K562 (cell line): Measurements from ENCODE around the gene RAB3GAP1. TPM values are rescaled to one million over a fixed set of nuclear protein-coding genes. Genes with fewer than 3 reads are reported as not detected.

ENCODE experiments used
- ATAC-seq: fragments of 200-7000 bp; cut with Tn5 transposase; 3 replicates; pipeline ENCODE4 v1.9.1; 2020; ENCODE audit warnings: moderate library complexity
- BruUV-seq: library from RNA; stranded (reverse); fragments of 400-500 nt; replicated peaks from 2 replicates; lab custom pipeline; 2021; lab: Mats Ljungman, UMichigan
- CTCF ChIA-PET: fragments of 300-600 bp; formaldehyde crosslinking; extraction: SDS; loops from one replicate; lab custom pipeline; 2021; ENCODE audit warnings: low intra/inter-chr PET ratio; lab: Yijun Ruan, JAX
- POLR2A ChIA-PET: fragments of 300-600, 350-650 bp; sonication (Branson Sonifier 250); formaldehyde crosslinking; extraction: SDS; loops from one replicate; lab custom pipeline; 2021; ENCODE audit warnings: antibody characterized with exemption, inconsistent platforms; lab: Yijun Ruan, JAX
- DNase-seq, 4 experiments: peaks; one replicate each; pipeline versions ENCODE4 v3.0.0 to v3.0.0-alpha.2; 2011 to 2018; ENCODE audit warnings: low spot score in 3 of 4, mixed read lengths in 3 of 4; ENCODE audit errors: extremely low read depth in 1 of 4
- FAIRE-seq: peaks from 2 replicates; lab custom pipeline; 2011; peaks lifted over from hg19 to GRCh38; lab: Jason Lieb, UNC
- H2AFZ ChIP-seq: 2 replicates; pipeline ENCODE4 v1.6.0; 2011; ENCODE audit warnings: low read depth, low read length, control low read depth, inconsistent platforms
- H3K27ac ChIP-seq: fragments of 200-600 bp; 3 replicates; pipeline ENCODE4 v1.8.0; 2011; ENCODE audit warnings: low read depth, mild to moderate bottlenecking, control low read depth, inconsistent platforms, low read length, moderate library complexity, mixed read lengths; ENCODE audit errors: extremely low read depth
- H3K27me3 ChIP-seq, 2 experiments: fragments of 300-600 bp in 1 of 2; 2 replicates in 1 of 2; 3 replicates in 1 of 2; pipeline versions ENCODE4 v1.6.0 to v1.8.0; 2011; ENCODE audit warnings: inconsistent platforms in 2 of 2, low read length in 2 of 2, mild to moderate bottlenecking in 1 of 2, mixed read lengths in 1 of 2, moderate library complexity in 1 of 2; ENCODE audit not compliant: control insufficient read depth in 2 of 2, insufficient read depth in 2 of 2
- H3K36me3 ChIP-seq: fragments of 300-600 bp; 3 replicates; pipeline ENCODE4 v1.8.0; 2011; ENCODE audit warnings: mild to moderate bottlenecking, low read length, inconsistent platforms; ENCODE audit not compliant: control insufficient read depth, insufficient read depth
- H3K4me1 ChIP-seq, 2 experiments: fragments of 200-600 bp in 1 of 2; replicated peaks in 1 of 2; 2 replicates in 1 of 2; 3 replicates in 1 of 2; pipeline versions ENCODE4 v1.5.1 to v1.8.0; 2011; ENCODE audit warnings: inconsistent platforms in 2 of 2, low read length in 2 of 2, mild to moderate bottlenecking in 1 of 2, mixed read lengths in 1 of 2, moderate library complexity in 1 of 2; ENCODE audit not compliant: control insufficient read depth in 2 of 2, insufficient read depth in 2 of 2
- H3K4me2 ChIP-seq: 2 replicates; pipeline ENCODE4 v1.6.1; 2011; ENCODE audit warnings: low read length, control low read depth, inconsistent platforms, mixed read lengths; ENCODE audit not compliant: insufficient read depth
- H3K4me3 ChIP-seq: fragments of 200-600 bp; sonication (generic), shearing (Covaris generic); 2 replicates; pipeline ENCODE4 v1.5.1; 2016; ENCODE audit warnings: control low read depth, inconsistent platforms
- H3K79me2 ChIP-seq: fragments of 200-600 bp; 3 replicates; pipeline ENCODE4 v1.8.0; 2011; ENCODE audit warnings: low read length, inconsistent platforms; ENCODE audit not compliant: control insufficient read depth, insufficient read depth
- H3K9ac ChIP-seq, 2 experiments: 2 replicates each; pipeline versions ENCODE4 v1.6.0 to v1.6.1; 2011; ENCODE audit warnings: low read depth in 2 of 2, low read length in 2 of 2, control low read depth in 1 of 2, inconsistent platforms in 1 of 2, mild to moderate bottlenecking in 1 of 2, mixed read lengths in 1 of 2; ENCODE audit not compliant: insufficient read depth in 1 of 2
- H3K9me1 ChIP-seq: one replicate; pipeline ENCODE4 v1.6.0; 2011; ENCODE audit warnings: inconsistent platforms, mild to moderate bottlenecking, low read length, moderate library complexity; ENCODE audit not compliant: control insufficient read depth, insufficient read depth
- H3K9me3 ChIP-seq: replicated peaks from 2 replicates; pipeline ENCODE4 v1.5.1; 2011; ENCODE audit warnings: low read depth, low read length, inconsistent platforms; ENCODE audit not compliant: control insufficient read depth, insufficient read depth
- H4K20me1 ChIP-seq: replicated peaks from 2 replicates; pipeline ENCODE4 v1.6.1; 2011; ENCODE audit warnings: low read length, inconsistent platforms, mixed read lengths; ENCODE audit not compliant: control insufficient read depth, insufficient read depth
- MTF1 ChIP-seq: fragments of 250-450 bp; sonication (Bioruptor Pico); IDR thresholded peaks from 2 replicates; pipeline ENCODE4 v1.9.0; 2021; ENCODE audit warnings: moderate library complexity, mild to moderate bottlenecking, inconsistent platforms, borderline replicate concordance
- STAG1 ChIP-seq: sonication (generic); formaldehyde crosslinking; IDR thresholded peaks from 2 replicates; pipeline ENCODE4 v1.5.0; 2020; ENCODE audit warnings: missing genetic modification reagents, borderline replicate concordance
- ZNF184 ChIP-seq: sonication (generic); formaldehyde crosslinking; IDR thresholded peaks from 2 replicates; pipeline ENCODE4 v1.5.0; 2020; ENCODE audit warnings: missing genetic modification reagents
- WGBS: fragments of 100-300 bp; shearing (Covaris generic); methylation state at CpG from one replicate; pipeline ENCODE4 v1.1.6; 2016; ENCODE audit warnings: low coverage, mixed read lengths; ENCODE audit not compliant: insufficient coverage; ENCODE audit errors: missing lambda C conversion rate; 5-methylcytosine and 5-hydroxymethylcytosine counted together
- in situ Hi-C: fragments of 300-500 bp; cut with MboI; formaldehyde crosslinking; loops from 4 replicates; pipeline ENCODE4 v1.15.0; 2018; ENCODE audit warnings: inconsistent platforms, mixed read lengths
- intact Hi-C: fragments of 100-400 bp; cut with micrococcal nuclease; formaldehyde crosslinking; loops from 2 replicates; pipeline ENCODE4 v1.14.2; 2022
- polyA plus RNA-seq, 8 experiments: library from polyadenylated mRNA; depleted of rRNA in 4 of 8; stranded (reverse) in 5 of 8; unstranded in 3 of 8; fragments of >200 nt; fragmentation: Nextera tagmentation in 2 of 8; fragmentation: Illumina TruSeq in 1 of 8; extraction: Ambion mirVana in 2 of 8; extraction: Trizol in 1 of 8; gene quantifications; 2 replicates each; pipeline versions ENCODE4 v1.2.1 to v1.2.3, GENCODE V29; 2011 to 2014; ENCODE audit warnings: inconsistent platforms in 1 of 8, missing spikeins in 1 of 8
- total RNA-seq, 7 experiments: library from RNA; depleted of rRNA in 6 of 7; stranded (reverse); fragments of >200 nt in 6 of 7; fragmentation: Illumina TruSeq in 2 of 7; extraction: Trizol in 2 of 7; gene quantifications; 2 replicates each; pipeline versions ENCODE4 v1.2.1 to v1.2.3, GENCODE V29; 2011 to 2021; ENCODE audit warnings: low replicate concordance in 1 of 7
- TF ChIP-seq, protein P1 (sequence below), 2 experiments: fragments of 450-650 bp; formaldehyde crosslinking in 1 of 2; IDR thresholded peaks; 2 replicates each; pipeline versions ENCODE4 v1.4.0 to v1.6.1; 2014 to 2020; ENCODE audit warnings: mild to moderate bottlenecking in 2 of 2, borderline replicate concordance in 1 of 2, low read depth in 1 of 2

Gene RAB3GAP1
- total and polyA plus RNA-seq, 9 of the 15 experiments (the other 6 are each of a cell fraction or from before 2014, with no cell fraction given): 15.5 to 48.6 (median 33.0) TPM

DNA sequence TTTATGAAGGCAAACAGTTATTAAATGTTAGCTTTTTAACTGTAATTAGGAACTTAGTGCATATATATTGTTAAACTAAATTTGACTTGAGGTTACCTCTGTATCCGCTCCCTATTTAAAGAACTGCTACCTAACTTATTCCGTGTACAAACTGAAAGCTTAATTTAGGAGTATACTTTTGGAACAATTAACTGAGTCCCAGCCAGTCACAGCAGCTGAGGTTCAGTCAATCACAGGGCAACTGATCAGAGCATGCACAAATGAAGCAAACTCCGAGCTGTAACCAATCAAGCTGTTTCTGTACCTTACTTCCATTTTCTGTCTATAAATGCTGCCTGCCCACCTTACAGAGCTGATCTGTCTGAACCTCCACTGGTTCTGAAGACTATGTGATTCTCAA, 61.2 kb downstream of the RAB3GAP1 start:
- in situ Hi-C loops (no loop called here), intact Hi-C loops (loop anchor here (10.0 kb wide), 1 partner anchor 99 kb away; no protein-coding TSS in a partner anchor)
- H3K9ac ChIP-seq: no peak overlapping the region
- H3K4me3 ChIP-seq: no peak overlapping the region
- CTCF ChIA-PET: no interaction called here
- no peaks in the 10 kb centered on the region for H3K9me3 ChIP-seq
- H2AFZ ChIP-seq: no peak overlapping the region
- H4K20me1 ChIP-seq: no peaks in the 10 kb centered on the region
- no peak for TF ChIP-seq ZNF184 (CRISPR knock-in tag)
- TF ChIP-seq STAG1: no peak
- H3K27ac ChIP-seq: no peak overlapping the region
- whole genome bisulfite sequencing: 98% methylated on average over 3 of the region's 3 CpGs
- H3K27me3 ChIP-seq: no peaks in the 10 kb centered on the region
- H3K79me2 ChIP-seq: no peaks in the 10 kb centered on the region
- H3K9me1 ChIP-seq: no peaks in the 10 kb centered on the region
- no TSS peak for BruUV-seq
- POLR2A ChIA-PET: interaction anchor here (0.7 kb wide), 1 partner anchor 10 kb away, joined by 6 read pairs; no protein-coding TSS in a partner anchor
- no peak for FAIRE-seq
- no peak for ATAC-seq
- peaks cover 39% of the 10 kb centered on the region for H3K36me3 ChIP-seq
- no peaks in the 10 kb centered on the region for H3K4me1 ChIP-seq
- H3K4me2 ChIP-seq: no peak overlapping the region
- no peak for DNase-seq

DNA sequence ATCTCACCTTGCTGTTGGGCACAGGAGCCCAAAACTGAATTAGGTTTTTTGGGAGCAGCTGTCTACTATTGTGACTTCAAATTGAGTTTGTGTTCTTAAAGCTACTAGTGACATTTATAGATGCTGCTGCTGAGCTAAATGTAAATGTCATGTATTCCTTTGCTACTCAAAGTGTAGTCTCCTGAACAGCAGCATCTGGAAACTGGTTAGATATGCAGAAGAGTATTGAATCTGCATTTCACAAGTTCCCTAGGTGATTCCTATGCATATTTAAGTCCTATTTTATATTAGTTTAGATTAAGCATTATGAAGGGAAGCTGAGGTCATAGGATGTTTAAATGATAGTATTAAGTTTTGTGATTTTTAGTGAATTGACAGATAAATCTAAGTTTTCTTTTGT, 67.5 kb downstream of the RAB3GAP1 start:
- FAIRE-seq: no peak
- no peak for DNase-seq
- no TSS peak for BruUV-seq
- TF ChIP-seq MTF1: no peak
- TF ChIP-seq, protein P1, sequence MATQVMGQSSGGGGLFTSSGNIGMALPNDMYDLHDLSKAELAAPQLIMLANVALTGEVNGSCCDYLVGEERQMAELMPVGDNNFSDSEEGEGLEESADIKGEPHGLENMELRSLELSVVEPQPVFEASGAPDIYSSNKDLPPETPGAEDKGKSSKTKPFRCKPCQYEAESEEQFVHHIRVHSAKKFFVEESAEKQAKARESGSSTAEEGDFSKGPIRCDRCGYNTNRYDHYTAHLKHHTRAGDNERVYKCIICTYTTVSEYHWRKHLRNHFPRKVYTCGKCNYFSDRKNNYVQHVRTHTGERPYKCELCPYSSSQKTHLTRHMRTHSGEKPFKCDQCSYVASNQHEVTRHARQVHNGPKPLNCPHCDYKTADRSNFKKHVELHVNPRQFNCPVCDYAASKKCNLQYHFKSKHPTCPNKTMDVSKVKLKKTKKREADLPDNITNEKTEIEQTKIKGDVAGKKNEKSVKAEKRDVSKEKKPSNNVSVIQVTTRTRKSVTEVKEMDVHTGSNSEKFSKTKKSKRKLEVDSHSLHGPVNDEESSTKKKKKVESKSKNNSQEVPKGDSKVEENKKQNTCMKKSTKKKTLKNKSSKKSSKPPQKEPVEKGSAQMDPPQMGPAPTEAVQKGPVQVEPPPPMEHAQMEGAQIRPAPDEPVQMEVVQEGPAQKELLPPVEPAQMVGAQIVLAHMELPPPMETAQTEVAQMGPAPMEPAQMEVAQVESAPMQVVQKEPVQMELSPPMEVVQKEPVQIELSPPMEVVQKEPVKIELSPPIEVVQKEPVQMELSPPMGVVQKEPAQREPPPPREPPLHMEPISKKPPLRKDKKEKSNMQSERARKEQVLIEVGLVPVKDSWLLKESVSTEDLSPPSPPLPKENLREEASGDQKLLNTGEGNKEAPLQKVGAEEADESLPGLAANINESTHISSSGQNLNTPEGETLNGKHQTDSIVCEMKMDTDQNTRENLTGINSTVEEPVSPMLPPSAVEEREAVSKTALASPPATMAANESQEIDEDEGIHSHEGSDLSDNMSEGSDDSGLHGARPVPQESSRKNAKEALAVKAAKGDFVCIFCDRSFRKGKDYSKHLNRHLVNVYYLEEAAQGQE (IDR thresholded peaks at IDR 0.05; ENCODE audit: borderline replicate concordance): no peak
- TF ChIP-seq, protein P1 (CRISPR knock-in tag; IDR thresholded peaks at IDR 0.05; ENCODE audit: low read depth): no peak

More for the DNA sequence above, 67.5 kb downstream of the RAB3GAP1 start:
- no peaks in the 10 kb centered on the region for H3K4me1 ChIP-seq
- H2AFZ ChIP-seq: no peak overlapping the region
- H3K27ac ChIP-seq: no peak overlapping the region
- no peaks in the 10 kb centered on the region for H3K27me3 ChIP-seq
- H3K9ac ChIP-seq: no peak overlapping the region
- no peaks in the 10 kb centered on the region for H3K79me2 ChIP-seq
- intact Hi-C loops: loop anchor here (10.0 kb wide), 1 partner anchor 105 kb away; no protein-coding TSS in a partner anchor
- H3K4me2 ChIP-seq: no peak overlapping the region
- H3K9me1 ChIP-seq: no peaks in the 10 kb centered on the region
- no peaks in the 10 kb centered on the region for H3K9me3 ChIP-seq
- H3K36me3 ChIP-seq: peaks cover 37% of the 10 kb centered on the region
- no peak overlapping the region for H3K4me3 ChIP-seq
- ATAC-seq: no peak
- ChIA-PET POLR2A (no interaction called here), CTCF (no interaction called here)
- no peaks in the 10 kb centered on the region for H4K20me1 ChIP-seq
- in situ Hi-C loops: no loop called here
